T-helper 1 cell (primary cell): ENCODE data around the gene FALEC.
A peak's percentile ranks its signal among the peaks of the same experiment; 100 is the strongest.
"Not testable (repeated sequence)": the region's sequence is repeated elsewhere in the genome, so short reads cannot be mapped to it uniquely, and the experiment has no call there.

ENCODE experiments used
- DNase-seq, 5 donors: peaks; one replicate each; pipeline ENCODE4 v3.0.0-alpha.2; 2012 to 2020

FALEC gene

DNA sequence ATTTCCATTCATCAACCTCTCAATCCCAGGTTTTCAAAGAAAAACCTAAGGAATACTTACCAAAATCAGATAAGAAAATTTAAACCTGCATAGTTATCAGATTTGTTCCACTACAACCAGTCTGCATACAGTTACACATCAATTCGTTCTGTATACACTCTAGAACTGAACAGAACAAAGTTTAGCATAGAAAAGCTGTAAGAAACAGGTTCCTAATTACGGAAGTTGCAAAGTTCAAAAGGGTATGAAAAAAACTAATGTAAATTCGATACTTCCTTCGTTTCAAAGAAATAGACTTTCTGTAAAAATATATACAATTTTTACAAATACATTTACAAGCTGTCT is 60.8 kb downstream of the FALEC start:
- DNase-seq: no peak

DNA sequence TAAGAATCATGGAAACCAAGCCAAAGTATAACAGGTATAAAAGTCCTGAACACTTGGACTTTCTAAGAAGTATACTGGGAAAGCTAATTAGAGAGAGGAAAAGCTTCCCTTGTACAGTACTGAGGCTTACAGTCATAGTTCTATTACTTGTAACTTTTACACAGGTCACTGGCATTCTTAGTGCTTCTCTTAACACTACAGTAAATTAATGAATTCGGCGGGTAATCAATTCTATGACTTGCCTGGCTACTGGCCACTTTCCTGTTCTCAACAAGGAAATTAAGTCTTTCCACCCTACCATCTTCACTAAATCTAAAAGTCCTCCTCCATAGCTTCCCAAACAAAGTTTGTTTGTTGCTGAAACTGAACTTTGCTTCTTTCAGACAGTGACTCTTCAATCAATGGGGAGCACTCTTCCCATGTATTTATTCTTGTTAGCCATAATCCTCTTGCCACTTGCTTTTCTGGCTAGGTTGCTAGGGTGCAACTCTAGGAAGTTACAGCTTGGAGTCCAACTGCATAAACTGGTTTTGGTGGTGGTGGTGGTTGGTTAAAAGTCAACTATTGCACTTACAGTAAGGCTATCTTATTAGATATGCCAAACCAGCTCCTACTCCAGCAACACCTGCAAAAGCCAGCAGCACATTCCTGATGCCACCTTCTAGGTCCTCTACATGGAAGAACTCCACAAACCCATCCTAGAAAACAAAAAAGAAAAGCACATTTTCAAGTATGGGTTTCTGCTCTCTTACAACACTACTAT is 61.4 kb downstream of the FALEC start:
- DNase-seq: peak in 1 of 5 donors; percentile 34

DNA sequence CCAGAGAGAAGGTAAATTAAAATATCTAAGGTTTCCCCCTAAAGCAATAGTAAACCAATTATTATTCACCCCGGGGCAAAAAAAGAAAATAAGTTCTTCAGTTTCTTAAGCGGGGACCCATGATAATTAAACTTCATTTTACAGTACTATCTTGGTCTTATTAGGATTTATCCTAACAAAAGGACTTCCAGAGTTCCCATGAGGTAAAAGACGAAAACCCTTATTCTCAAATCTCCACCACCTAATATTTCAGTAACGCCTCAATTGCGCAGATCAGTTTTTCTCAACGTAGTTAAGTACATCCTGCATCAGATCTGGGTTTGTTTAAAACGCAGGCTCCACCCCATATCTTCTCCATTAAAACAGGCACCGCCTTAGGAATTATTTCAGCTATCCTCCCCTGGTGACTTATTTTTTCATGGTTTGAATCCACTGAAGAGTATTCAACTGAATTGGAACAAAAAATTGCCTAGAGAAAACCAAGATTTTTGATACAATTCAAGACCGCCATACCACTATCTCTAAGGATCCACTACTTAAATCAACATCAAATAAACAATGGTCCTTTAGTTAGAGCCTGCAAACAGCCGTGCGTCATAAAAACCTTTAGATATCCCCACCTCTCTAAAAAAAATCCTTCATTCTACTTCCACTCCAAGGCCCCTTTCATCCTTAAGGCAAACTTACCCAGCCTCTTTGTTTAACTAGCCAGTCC is 62.2 kb downstream of the FALEC start:
- peak in 1 of 5 donors; percentile 56 for DNase-seq

DNA sequence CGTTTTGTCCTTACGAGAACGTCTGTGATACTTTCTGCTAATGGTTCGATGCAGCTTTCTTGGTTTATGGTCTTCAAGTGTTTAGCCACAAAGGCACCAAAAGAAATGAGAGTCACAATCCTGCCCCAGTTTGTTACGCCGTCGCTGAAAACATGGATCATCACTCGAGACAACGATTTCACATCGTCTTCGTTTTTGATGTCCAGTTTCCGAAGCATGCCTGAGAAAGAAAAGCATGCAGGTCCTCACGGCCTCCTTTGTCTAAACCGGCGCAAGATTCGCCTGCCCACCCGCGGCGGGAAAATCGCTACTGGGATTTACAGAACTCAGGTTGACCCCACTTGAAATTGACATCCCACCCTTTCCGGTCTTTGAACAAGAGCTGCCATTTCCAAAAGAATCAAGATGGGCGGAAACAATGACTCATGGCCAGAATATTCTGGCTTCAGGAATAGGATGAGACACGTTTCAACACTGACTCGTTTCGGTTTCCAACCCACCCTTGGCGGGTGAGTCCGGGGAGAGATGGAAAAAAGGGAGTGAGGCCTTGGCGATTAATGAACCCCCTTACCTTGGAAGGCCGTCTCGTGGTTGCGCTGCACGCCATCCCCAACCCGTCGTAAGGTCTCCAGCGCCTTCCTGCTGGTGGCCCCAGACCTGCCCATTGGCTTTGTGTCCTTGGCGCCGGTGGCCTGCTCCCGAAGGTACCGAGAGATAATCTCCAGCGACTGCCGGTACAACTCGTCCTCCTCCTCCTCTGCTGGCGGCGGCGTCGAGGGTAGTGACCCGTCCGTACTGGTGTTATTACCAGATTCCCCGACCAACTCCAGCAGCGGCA is 62.9 kb downstream of the FALEC start:
- DNase-seq: peak in 1 of 5 donors; percentile 58

DNA sequence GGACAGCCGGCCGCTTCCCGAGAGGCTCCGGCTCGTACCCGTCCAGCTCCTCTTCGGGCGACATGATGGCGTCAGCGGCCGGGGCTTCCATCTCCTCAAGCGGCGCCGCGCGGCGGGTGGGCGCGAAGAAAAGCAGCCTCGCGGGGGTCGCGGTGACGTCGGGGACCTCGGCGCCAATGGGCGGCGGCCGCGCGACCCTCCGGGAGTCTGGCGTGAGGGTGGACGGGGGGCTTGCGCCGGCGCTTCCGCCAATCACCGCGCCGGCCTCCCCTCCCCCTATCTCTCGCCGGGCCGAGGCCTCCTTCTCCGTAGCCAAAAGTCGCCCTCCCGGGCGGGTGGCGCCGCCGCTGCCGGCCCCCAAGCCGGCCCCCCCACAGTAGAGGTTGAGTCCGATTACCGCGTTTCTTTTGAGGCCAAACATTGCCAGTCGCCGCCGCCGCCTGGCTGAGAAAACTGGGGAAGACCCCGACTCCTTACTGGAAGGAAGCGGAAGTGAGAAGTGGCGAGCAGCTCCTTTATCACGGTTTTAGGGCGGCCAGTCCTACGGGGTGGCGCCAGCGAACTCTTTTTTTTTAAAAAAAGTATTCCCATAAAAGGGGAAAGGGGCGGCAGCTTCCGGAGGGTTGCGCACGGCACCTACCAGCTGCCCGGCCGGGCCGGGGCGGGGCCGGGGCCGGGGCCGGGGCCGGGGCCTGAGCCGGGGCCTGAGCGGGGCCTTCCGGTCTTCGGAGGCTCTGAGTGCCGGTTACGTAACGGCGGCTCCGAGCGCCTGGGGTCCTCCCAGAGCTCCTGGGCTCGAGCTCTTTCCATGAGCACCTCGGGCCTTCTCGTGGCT is 63.8 kb downstream of the FALEC start, which contains the start of gene MCL1:
TSS of gene MCL1 (minus strand) at position 501 of the 835 bp plus-strand sequence. CDS start at position 421, 80 bp downstream.
- peak; percentile 73 to 95 (median 83) for DNase-seq

DNA sequence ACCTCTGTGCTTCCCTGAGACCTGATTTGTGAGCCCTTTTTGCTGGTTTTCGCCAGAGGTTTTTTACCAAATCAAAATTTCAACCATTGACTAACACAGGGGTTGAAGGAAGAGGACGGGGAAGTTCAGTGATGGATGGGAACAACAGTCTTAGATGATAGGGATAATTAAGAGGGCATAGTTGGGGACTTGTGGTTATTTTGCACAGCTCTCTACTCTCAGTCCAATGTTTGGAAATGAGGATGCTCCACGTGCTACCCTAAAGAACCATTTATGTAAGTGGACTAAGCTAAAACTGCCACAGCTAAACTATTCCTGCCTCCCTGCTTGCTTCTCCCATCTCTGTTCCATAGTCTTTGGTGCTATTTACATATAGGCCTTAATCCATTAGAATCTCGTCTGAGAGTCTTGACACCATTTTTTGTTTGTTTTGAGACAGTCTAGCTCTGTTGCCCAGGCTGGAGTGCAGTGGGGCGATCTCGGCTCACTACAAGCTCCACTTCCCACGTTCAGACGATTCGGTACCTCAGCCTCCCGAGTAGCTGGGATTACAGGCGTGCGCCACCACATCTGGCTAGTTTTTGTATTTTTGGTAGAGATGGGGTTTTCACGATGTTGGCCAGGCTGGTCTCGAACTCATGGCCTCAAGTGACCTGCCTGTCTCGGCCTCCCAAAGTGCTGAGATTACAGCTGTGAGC is 64.5 kb downstream of the FALEC start:
- DNase-seq: no peak

DNA sequence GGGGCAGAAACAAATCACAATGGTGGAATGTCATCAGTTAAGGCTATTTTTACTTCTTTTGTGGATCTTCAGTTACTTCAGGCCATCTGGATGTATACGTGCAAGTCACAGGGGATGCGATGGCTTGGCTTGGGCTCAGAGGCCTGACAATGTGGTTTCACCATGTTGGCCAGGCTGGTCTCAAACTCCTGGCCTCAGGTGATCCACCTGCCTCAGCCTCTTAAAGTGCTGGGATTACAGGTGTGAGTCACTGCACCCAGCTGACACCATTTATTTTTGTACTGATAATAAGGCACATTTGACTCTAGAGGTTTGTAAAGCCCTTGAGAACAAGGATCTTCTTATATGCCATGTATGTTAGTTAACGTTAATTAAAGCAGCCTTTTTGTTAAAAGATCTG is 65.4 kb downstream of the FALEC start:
- DNase-seq: not testable (repeated sequence)

DNA sequence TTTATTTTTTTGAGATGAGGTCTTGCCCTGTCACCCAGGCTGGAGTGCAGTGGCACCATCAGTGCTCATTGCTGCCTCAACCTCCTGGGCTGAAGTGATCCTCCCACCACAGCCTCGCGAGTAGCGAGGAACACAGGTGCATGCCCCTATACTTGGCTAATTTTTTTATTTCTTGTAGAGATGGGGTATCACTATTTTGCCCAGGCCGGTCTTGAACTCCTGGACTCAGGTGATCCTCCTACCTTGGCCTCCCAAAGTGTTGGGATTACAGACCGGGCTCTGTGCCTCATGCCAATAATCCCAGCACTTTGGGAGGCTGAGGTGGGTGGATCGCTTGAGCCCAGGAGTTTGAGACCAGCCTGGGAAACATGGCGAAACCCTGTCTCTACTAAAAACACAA is 65.9 kb downstream of the FALEC start:
- DNase-seq: not testable (repeated sequence)

DNA sequence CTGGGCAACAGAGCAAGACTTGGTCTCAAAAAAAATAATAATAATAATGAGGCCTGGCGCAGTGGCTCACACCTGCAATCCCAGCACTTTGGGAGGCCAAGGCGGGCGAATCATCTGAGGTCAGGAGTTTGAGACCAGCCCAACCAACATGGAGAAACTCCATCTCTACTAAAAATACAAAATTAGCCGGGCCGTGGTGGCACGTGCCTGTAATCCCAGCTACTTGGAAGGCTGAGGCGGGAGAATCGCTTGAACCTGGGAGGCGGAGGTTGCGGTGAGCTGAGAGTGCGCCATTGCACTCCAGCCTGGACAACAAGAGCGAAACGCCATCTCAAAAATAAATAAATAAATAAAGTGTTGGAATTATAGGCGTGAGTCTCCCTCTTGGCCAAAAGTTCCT is 66.4 kb downstream of the FALEC start:
- not testable (repeated sequence) for DNase-seq

DNA sequence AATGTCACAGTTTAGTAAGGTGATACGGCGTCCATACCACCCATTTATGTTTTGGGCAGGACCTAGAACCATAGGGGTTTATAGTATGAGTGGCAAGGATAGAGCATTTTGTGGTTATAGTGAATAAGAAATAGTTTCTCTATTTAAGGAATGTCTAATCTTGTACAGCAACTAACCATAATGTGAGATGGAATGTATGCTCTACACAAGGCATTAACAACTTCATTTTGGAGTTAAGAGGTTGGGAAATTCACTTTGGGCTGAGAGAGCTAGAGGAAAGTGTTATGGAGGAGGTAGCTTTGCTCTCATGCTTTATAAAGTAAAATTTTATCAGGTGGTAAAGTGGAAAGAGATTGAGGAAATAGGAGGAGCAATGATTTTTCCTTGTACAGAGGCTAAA is 66.8 kb downstream of the FALEC start:
- no peak for DNase-seq
